ENCODE data around the gene SV2B. TPM values are rescaled to one million over a fixed set of nuclear protein-coding genes. Genes with fewer than 3 reads are reported as not detected.

SV2B gene
- total RNA-seq = 0.87 and 0.93 TPM in 2 replicates

GRCh38 chr15:91099995-91100813, at the start of gene SV2B:
SV2B (plus strand) TSS chr15:91100257; CDS start chr15:91226264, 126,007 bp downstream.

Other genes with a start within 250 kb of the SV2B start
- 34.9 and 38.6 TPM in 2 replicates for gene FURIN, start 231.7 kb upstream of the SV2B start, total RNA-seq
- gene FES, start 215.8 kb upstream of the SV2B start, total RNA-seq = 21.8 and 32.7 TPM in 2 replicates
- 8.2 and 10.9 TPM in 2 replicates for gene MAN2A2, start 197.0 kb upstream of the SV2B start, total RNA-seq
- 9.4 and 15.7 TPM in 2 replicates for gene HDDC3, start 167.7 kb upstream of the SV2B start, total RNA-seq
- 53.8 and 56.3 TPM in 2 replicates for gene UNC45A, start 165.0 kb upstream of the SV2B start, total RNA-seq
- gene RCCD1, start 145.4 kb upstream of the SV2B start, total RNA-seq = 8.9 and 9.1 TPM in 2 replicates
- gene PRC1, start 105.7 kb upstream of the SV2B start, total RNA-seq = 8.7 and 18.5 TPM in 2 replicates
- gene VPS33B, start 77.7 kb upstream of the SV2B start, total RNA-seq = 5.6 and 26.9 TPM in 2 replicates